Mesothelial cell of epicardium (in vitro differentiated cells): ENCODE measurements around the gene SLC19A2. TPM values are rescaled to one million over a fixed set of nuclear protein-coding genes. Genes with fewer than 3 reads are reported as not detected.

ENCODE experiments used
- DNase-seq, 2 experiments: peaks; one replicate each; pipeline ENCODE4 v3.0.0; 2021; ENCODE audit warnings: low spot score in 2 of 2; ENCODE audit not compliant: unreplicated experiment in 2 of 2
- H3K27ac Mint-ChIP-seq: 2 replicates; pipeline ENCODE4 v1.8.0; 2021; ENCODE audit warnings: mixed read lengths
- H3K27me3 Mint-ChIP-seq: 2 replicates; pipeline ENCODE4 v1.8.0; 2021; ENCODE audit warnings: low read depth, mixed read lengths
- H3K36me3 Mint-ChIP-seq: 2 replicates; pipeline ENCODE4 v1.8.0; 2021; ENCODE audit warnings: mixed read lengths
- H3K4me1 Mint-ChIP-seq: 2 replicates; pipeline ENCODE4 v1.8.0; 2021; ENCODE audit warnings: mixed read lengths
- H3K4me3 Mint-ChIP-seq: 2 replicates; pipeline ENCODE4 v1.8.0; 2021; ENCODE audit warnings: mild to moderate bottlenecking, moderate library complexity, mixed read lengths
- H3K9me3 Mint-ChIP-seq: 2 replicates; pipeline ENCODE4 v1.8.0; 2021; ENCODE audit warnings: mixed read lengths
- CTCF ChIP-seq: fragments of 200-600 bp; sonication (generic); IDR thresholded peaks from one replicate; pipeline ENCODE4 v1.5.0; 2021; ENCODE audit warnings: antibody characterized with exemption; ENCODE audit not compliant: unreplicated experiment
- total RNA-seq: library from RNA; stranded (reverse); gene quantifications from 3 replicates; pipeline ENCODE4 v1.2.1, GENCODE V29; 2021

SLC19A2 gene
- total RNA-seq, 1 donor from 2014 or later = 18.2 TPM

DNA sequence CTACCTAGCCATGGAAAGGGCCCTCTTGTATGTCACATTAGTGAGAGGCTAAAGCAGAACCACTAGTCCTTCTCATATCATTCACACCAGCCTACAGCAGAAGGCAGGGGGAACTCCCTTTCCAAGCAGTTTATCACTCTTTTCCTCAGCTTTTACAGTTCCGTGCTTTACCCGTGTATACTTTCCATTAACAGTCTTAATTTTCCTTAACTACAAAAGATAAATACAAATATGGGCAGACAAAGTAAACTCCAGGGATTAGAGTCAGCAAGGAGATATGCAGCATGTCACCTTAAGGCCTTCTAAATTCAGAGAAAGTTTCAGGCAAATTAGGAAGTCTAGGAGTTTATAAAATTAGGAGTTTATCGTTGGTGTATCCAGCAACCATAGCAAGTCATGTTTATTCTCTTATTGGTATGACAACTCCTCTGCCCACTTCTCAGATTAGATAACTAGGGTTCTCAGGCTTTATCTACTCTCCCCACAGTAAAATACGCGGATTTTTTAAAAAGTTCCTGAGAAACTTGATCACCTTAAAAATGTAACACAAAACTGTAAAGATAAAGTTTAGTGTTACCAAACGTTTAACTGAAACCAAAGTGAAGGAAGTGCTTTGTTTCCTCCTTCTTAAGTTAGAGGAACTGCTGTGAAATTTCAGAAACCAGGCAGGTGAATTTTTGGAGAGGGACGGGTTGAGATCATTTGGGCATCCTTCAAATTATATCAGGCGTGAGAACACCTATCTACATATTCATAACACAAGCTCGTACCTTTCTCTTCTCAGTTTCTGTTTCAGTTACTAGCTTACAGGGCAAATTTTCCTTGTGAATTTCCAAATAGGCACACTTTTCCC, 42.7 kb upstream of the SLC19A2 start:
- H3K9me3 Mint-ChIP-seq = peaks cover 12% of the 10 kb centered on the region
- H3K27ac Mint-ChIP-seq = peak overlapping the region; percentile 99
- no peak for DNase-seq
- H3K4me1 Mint-ChIP-seq = peaks cover 46% of the 10 kb centered on the region
- H3K4me3 Mint-ChIP-seq = no peak overlapping the region
- no peaks in the 10 kb centered on the region for H3K27me3 Mint-ChIP-seq
- no peak for TF ChIP-seq CTCF
- H3K36me3 Mint-ChIP-seq = peaks cover 9% of the 10 kb centered on the region

- peaks cover 46% of the 10 kb centered on the region for H3K4me1 Mint-ChIP-seq
- TF ChIP-seq CTCF = no peak
- H3K9me3 Mint-ChIP-seq = peaks cover 4% of the 10 kb centered on the region
- H3K36me3 Mint-ChIP-seq = peaks cover 3% of the 10 kb centered on the region
- no peak for DNase-seq
- H3K27ac Mint-ChIP-seq = peak overlapping the region; percentile 99
- no peaks in the 10 kb centered on the region for H3K27me3 Mint-ChIP-seq
- no peak overlapping the region for H3K4me3 Mint-ChIP-seq
Measured at GRCh38 chr1:169527451-169528214, 41.9 kb upstream of the SLC19A2 start.

- no peak overlapping the region for H3K4me3 Mint-ChIP-seq
- H3K27me3 Mint-ChIP-seq = no peaks in the 10 kb centered on the region
- no peaks in the 10 kb centered on the region for H3K36me3 Mint-ChIP-seq
- peaks cover 46% of the 10 kb centered on the region for H3K4me1 Mint-ChIP-seq
- TF ChIP-seq CTCF = no peak
- peak overlapping the region; percentile 89 for H3K27ac Mint-ChIP-seq
- no peak for DNase-seq
- no peaks in the 10 kb centered on the region for H3K9me3 Mint-ChIP-seq
Measured at GRCh38 chr1:169527001-169527400, 41.3 kb upstream of the SLC19A2 start.

- Mint-ChIP-seq H3K9me3 (no peaks in the 10 kb centered on the region), H3K36me3 (no peaks in the 10 kb centered on the region), H3K4me1 (peaks cover 46% of the 10 kb centered on the region), H3K4me3 (no peak overlapping the region), H3K27me3 (no peaks in the 10 kb centered on the region), H3K27ac (peak overlapping the region; percentile 47)
- no peak for TF ChIP-seq CTCF
- no peak for DNase-seq
Measured at GRCh38 chr1:169526120-169526832, 40.5 kb upstream of the SLC19A2 start.

- no peak for TF ChIP-seq CTCF
- Mint-ChIP-seq H3K36me3 (no peaks in the 10 kb centered on the region), H3K9me3 (no peaks in the 10 kb centered on the region), H3K27ac (no peak overlapping the region), H3K4me3 (no peak overlapping the region), H3K27me3 (no peaks in the 10 kb centered on the region), H3K4me1 (peaks cover 42% of the 10 kb centered on the region)
- DNase-seq = no peak
Measured at GRCh38 chr1:169525391-169525790, 39.6 kb upstream of the SLC19A2 start.
